Measurements from ENCODE around the gene NEMP1.

GRCh38 chr12:57057067-57057751, 21.4 kb downstream of the NEMP1 start:
- no peak for TF ChIP-seq CTCF (IDR thresholded peaks at IDR 0.05)
- TF ChIP-seq EP300 (IDR thresholded peaks at IDR 0.05) = no peak
- TF ChIP-seq POLR2AphosphoS5 (IDR thresholded peaks at IDR 0.05) = no peak

All from esophagus muscularis mucosa (tissue), 4 donors.